Activated CD8-positive, alpha-beta memory T cell treated with anti-CD3 and anti-CD28 coated beads for 48 hours (primary cell): Measurements from ENCODE around the gene SHROOM4.

Experiments
- DNase-seq, 3 experiments: peaks; one replicate each; pipeline ENCODE4 v3.0.0-alpha.2; 2020; ENCODE audit warnings: low read depth in 2 of 3, low spot score in 2 of 3

SHROOM4 gene

DNA sequence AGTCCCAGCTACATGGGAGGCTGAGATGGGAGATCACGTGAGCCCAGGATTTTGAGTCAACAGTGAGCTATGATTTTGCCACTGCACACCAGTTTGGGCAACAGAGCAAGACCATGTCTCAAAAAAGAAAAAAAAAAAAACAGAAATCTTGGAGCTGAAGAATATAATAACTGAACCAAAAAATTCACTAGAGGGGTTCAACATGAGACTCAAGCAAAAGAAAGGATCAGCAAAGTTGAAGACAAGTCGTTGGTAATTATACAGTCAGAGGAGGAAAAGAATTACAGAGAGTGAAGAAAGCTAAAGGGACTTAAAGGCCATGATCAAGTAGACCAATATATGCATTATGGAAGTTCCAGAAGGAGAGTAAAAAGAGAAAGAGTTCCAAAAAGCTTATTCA lies 26.9 kb downstream of the SHROOM4 start:
- no peak for DNase-seq

DNA sequence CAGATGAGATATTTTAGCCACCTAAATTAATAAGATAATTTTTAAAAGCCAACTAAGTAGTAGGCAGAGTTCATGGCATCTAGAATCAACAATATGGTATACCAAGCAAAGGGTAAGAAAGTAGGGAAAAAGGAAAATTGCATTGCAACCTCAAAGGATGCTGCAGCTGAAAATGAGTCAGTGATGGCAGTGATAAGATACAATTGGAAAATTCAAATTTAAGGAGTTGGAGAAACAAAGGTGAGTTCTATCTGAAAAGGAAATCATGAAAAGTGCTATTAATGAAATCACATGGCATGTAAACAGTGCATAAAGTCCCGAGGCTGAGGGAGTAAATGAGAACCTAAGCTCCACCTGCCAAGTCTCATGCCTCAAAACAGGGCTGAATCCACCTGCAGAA lies 33.9 kb downstream of the SHROOM4 start:
- no peak for DNase-seq

DNA sequence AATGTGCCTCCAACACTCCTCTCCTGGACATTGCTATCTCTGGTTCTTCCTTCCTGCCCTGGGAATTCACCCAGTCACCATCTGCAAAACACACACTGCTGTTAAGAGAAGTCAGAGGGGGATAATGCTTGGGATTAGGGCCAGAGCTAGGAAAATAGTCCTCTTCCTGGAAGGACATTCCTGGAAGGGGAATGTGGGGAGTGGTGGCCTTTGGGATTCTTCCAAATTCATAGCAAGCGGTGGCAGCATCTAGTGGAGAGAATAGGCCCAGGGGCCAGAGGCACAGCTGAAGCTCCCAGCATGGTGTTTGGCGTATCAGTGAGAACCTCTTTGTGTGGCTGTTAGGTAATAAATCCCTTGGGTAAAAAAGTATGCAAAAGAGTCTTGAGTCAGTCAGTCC lies 34.3 kb downstream of the SHROOM4 start:
- no peak for DNase-seq

DNA sequence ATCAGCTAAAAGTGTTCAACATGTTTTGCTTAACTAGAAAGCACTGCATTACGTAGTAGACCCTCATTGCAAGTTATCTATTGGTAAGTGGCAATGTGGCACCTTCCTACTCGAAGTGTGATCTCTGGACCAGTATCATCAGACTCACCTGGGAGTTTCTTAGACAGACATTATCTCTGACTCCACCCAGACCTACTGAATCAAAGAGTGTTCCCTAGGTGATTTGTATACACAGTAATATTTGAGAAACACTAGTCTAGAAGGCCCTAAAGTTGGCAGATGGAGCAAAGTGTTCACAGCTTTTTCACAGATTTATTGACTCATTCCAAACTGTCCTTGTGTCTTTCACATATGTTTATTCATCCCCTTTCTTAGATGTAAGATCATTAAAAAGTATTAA lies 35.7 kb downstream of the SHROOM4 start:
- no peak for DNase-seq

DNA sequence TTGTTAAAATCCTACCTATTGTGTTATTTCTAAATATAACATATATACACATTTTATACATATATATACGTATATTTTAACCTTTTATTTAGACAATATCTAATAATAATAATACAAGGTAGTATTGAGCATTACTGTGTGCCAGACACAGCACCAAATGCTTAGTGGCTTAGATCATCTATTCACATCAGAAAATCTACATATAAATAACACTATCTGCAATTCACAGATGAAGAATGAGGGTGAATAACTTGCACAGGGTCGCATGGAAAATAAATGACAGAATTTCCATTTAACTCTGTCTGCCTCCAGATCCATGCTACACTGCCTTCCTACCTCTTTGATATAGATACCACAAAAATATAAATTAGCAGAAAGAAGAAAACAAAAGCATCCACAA lies 37.7 kb downstream of the SHROOM4 start:
- no peak for DNase-seq

DNA sequence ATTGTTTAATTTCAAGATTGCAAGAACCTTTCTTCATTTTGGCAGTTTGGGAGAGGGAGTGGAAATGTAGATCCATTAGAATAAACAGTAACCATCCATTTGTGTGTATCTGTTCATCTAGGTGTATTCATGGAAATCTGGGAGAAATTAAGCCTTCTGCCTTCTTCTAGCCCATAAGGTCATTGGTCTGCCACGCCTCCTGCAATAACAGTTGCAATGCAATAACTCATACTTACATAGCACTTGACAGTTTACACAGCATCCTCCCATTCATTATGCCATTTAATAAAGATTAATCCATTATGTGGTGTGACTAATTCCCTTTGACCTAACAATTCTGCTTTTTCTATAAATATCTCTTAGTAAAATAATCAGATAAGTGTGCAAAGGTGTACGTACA lies 42.6 kb downstream of the SHROOM4 start:
- no peak for DNase-seq

DNA sequence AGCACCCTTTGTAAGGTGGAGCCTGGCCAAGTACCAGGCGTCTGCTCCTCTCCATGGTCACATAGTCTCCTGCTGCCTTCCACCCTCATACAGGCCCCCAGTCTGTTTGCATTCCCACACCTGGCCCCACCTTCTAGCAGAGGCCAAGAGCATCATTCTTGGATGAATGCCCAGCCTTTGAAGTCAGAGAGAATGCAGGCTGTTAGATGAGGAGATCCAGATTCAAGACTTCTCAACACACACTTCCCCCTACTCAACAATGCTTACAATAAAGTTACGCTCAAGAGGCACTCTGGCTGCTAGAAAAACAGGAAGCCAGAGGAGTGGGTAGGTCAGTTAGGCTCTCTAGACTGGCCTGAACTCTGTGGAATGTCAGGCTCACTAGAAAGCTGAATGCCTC lies 43.3 kb downstream of the SHROOM4 start:
- no peak for DNase-seq

DNA sequence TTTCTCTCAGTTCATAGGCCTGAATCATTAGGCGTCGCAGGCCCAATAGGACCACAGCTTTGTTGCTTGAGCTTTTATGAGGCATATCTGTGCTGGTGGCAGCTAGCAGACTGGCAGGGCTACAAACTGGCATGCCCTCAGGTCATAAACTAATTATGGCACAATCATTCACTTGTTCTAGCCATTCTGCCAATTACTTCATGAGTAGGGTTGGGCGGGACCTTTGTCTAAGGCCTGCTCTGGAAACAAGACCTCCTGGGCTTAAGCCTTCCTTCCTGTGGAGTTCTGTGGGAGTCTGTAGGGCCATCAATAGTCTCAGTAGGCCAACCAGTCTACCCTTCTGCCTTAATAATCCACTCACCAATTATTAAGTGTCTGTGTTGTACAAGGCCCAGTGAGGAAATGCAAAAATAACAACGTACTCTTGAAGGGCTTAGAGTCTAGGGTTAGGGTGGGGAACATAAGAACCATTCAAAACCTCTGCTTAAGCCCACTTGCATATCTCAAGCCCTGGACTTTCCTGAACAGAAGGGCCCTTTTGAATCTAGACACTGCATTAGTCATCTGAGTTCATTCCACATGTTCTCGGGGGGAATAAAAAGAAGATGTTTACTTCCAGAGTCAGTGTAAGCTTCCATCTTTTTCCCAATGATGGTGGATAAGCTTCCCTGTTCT lies 44.5 kb downstream of the SHROOM4 start:
- no peak for DNase-seq

DNA sequence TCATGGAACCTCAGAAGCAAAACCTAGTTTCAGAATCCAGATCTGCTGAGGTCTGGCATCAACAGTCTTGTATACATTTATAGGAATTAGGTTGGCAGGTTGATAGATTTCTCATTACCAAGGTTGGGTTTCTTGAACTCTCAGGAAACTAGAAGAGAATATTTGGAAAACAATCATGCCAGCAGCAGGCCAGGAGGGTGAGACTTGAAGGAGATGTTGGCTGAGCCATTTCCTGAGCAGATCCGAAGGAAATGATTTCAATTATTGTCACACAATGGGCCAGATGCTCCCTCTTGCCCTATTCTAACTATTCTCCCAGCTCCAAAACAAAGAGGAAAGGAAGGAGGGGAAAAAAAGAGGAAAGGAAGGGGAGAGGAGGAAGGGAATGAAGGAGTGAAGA lies 45.2 kb downstream of the SHROOM4 start:
- DNase-seq: no peak

DNA sequence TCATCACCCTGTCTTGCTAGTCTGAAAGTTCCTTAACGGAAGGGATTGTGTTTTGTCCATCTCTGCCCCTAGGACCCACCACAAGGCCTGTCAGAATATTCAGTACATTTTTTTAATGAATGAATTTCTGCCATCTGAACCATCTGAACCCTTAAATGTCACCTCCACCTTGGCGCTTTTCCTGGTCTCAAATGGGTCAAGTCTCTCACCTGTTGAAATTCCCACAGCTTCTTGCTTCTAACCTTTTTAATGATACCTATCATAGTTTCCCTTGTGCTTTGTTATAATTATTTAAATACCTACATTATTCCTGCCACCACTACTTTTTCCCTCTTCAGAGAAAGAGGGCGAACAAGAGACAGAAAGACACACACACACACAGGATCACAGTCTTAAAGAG lies 48.0 kb downstream of the SHROOM4 start:
- no peak for DNase-seq

DNA sequence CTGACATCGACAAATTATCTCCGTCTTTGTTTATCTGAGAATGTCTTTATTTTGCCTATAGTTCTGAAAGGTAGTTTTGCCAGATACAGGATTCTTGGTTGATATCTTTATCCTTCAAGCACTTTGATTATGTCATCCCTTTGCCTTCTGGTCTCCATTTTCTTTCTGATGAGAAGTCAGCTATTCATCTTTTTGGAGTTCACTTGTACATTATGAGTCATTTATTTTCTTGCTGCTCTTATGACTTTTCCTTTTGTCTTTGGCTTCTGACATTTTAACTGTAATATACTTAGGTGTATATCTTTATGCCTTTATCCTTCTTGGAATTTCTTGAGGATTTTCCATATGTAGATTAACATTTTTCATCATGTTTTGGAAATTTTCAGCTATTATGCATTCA lies 51.4 kb downstream of the SHROOM4 start:
- no peak for DNase-seq

DNA sequence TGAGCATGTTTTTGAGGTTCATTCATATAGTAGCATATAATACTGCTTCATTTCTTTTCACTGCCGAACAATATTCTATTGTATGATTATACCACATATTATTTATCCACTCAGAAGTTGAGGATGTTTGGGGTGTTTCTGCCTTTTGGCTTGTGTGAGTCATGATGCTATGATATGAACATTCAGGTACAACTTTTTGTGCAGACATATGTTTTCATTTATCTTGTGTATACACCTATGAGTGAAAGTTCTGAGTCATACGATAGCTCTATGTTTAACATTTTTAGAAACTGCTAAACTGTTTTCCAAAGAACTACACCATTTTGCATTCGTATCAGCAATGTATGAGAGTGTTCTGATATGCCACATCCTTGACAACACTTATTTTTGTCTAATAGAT lies 57.7 kb downstream of the SHROOM4 start:
- no peak for DNase-seq

DNA sequence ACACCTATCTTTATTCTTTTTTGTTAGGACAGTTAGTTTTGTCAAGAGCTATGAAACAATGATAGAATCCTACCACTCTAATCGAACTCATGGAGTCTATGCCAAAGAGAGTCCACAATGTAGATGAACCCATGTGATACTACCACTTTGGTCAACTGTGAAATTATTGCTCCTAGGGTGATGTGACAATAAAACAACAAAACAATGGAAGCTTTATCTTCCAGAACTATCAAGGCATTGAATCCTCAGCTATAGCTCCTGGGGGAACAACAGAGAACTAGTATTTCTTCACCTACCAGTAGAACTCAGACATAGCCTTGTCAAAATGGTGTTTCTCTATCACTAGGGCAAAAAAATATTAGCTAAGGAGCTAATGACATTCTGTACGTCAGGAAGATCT lies 62.9 kb downstream of the SHROOM4 start:
- no peak for DNase-seq

DNA sequence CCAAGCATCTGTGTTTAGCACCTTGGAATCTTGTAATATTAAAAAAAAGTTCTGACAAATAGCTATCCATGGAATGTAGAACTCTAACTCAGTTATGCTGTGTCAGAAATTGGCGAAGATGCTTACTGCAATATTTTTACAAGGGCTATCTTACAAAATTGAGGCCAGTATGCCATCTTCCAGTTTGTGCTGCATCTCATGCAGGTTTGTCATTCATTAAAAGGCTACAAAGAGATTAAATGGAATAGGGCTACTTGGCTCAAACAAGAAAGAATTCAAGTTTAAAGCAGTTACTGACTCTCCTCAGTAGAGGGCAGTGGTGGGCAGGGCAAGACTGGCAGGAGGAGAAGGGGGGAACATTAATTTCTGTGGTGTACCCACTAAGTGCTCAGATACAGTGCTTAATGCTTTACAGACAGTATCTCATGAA lies 66.5 kb downstream of the SHROOM4 start:
- no peak for DNase-seq

DNA sequence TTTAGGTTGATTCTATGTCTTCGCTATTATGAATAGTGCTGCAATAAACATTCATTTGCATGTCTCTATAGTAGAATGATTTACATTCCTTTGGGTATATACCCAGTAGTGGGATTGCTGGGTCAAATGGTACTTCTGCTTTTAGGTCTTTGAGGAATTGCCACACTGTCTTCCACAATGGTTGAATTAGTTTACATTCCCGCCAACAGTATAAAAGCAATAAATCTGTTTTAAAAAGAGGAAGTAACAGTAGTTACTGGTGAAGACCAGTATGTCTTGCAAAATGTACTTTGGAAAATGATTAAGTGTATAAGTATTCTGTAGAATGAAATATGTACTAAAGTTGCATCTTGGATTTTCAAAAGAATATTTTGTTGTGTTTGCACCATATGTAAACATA lies 77.3 kb downstream of the SHROOM4 start:
- no peak for DNase-seq

DNA sequence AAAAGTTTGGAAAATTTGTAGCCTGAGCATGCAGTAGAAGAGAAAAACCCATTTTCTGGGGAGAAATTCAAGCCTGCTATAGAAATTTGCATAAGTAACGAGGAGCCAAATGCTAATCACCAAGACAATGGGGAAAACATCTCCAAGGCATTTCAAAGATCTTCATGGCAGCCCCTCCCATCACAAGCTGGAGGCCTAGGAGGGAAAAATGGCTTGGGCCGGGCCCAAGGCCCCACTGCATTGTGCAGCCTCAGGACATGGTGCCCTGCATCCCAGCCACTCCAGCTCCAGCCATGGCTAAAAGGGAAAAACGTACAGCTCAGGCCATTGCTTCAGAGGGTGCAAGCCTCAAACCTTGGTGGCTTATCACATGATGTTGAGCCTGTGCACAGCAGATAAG lies 87.7 kb downstream of the SHROOM4 start:
- DNase-seq: no peak

DNA sequence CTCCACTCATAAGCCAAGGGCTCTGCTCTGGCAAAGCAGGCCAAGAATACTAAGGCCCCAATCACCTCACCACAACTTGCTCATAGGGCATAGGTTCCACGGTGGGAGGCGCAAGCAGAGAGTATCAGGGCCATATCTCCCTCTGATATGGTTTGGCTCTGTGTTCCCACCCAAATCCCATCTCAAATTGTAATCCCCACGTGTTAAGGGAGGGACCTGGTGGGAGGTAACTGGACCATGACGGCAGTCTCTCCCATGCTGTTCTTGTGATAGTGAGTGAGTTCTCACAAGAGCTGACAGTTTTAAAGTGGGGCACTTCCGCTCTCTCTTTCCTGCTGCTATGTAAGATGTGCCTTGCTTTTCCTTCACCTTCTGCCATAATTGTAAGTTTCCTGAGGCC lies 88.7 kb downstream of the SHROOM4 start:
- DNase-seq: no peak

DNA sequence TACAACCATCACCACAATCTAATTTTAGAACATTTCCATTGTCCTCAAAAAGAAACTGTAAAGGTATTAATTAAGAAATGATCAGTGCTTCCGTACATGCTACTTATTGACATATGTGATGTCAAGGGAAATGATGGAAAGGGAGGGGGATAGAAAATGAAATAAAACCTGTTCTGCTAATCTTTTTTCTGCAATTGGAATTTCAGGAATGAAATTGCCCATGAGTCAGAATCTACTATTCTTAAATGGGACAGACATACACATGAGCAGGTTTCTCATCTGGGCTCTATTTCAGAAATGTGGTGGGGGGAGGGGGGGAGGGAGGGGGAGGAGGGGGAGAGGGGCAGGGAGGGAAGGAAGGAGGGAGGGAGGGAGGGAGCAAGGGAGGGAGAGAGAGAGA lies 91.0 kb downstream of the SHROOM4 start:
- no peak for DNase-seq

DNA sequence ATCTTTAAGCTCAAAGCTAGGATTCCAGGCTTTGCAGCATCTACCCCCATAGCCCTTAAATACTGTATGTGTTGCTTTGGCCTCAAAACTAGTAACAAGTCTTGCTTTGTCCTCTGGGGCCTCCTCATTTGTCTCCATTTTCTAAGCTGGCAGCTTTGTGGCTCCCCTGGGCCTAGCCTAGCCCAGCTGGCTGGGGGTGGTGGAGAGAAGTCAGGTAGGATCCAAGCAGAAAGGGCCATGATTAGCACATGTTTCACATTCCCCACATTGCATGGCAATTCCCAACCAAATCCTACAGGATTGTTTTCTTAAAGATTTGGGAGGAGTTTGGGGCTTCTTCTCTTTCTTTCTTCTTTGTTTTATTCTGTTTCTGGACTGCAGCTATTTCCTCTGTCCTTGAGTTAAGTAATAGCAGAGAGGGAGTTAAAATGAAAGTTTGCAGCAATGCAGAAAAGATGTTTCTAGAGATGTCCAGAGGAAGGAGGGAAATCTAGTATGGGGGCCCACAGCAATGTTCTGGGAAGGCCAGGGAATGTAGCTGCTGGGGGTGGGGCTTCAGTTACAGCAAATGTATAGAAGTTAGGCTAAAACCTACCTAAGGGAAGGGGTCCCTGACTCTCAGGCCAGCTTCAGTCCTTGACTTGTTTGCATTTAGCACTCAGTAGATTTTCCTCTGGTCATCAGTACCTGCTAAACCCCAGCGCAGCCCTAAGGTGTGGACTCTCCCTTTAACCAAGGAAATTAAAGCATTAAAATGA lies 92.1 kb downstream of the SHROOM4 start:
- no peak for DNase-seq

DNA sequence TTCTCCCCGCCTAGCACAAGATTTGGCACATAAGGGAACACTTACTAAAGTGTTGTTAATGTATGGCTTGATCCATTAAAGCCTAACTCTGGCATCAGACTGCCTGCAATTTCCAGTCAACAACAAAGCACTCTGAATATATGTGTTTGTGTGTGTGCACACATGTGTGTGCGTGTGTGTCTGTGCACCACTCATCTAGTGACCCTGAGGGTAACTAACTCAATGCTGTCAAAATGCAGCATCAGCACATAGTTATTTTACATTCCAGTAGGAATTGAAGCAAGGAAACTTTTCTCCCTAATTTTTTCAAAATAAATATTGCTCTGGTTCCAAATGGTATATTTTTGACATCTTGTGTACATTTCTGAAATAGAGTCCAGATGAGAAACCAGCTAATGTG lies 94.4 kb downstream of the SHROOM4 start:
- DNase-seq: no peak

DNA sequence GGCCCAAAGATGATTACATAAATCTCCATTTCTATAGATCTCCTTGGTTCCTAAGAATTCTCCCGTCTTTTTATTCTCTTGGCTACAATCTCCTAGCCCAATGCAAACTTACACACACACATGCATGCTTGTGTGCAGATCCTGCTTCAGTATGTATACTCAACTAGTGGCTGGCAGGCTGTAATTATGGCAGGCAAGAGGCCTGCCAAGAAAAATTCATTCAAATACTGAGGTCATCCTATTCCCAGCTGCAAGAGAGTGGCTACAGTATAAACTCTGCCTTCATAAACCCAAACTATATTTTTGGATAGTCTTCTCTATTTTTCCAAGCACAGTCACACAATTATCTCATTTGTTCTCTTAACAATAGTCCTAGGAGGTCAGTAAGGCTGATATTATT lies 95.2 kb downstream of the SHROOM4 start:
- no peak for DNase-seq

DNA sequence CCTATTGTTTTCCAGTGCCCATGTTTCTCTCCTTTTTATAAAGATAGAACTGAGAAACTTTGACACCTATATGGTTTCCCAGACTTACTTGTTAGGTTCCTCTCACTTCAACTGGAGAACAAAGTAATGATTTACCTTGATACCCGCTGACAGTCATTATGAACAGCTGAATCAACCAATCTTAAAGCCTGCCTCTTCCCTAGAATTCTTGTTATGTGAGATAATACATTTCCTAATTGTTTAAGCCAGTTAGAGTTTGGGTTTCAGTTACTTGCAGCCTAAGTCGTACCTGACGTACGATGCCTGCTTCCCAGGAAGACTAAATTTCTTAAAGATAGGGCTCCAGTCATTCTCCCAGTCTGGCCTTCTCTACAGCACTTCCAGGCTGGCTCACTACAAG lies 97.3 kb downstream of the SHROOM4 start:
- no peak for DNase-seq

DNA sequence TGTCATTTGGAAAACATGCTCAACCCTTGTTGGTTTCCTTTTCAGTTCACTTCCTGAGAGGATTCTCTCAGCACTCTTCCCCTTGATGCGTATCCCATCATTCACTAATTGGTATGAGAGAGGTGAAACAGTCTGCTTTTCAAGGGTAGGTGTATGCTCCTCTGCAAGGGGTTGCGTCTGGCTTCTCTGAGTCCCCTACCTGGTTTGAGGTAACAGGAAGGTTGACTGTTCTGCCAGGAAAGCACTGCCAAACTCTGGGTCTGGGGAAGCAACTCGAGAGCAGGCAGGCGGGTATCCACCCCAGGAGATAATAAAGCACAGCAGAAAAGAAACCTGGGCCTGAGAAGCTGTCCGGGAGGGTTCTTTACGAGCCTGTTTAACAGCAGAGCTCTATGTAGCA lies 101.2 kb downstream of the SHROOM4 start:
- no peak for DNase-seq
